MG63 (cell line): ENCODE measurements around the gene SLC1A1. TPM values are rescaled to one million over a fixed set of nuclear protein-coding genes. Genes with fewer than 3 reads are reported as not detected.

Experiments used
- DNase-seq: peaks from one replicate; pipeline ENCODE4 v3.0.0-alpha.2; 2020
- H3K27me3 ChIP-seq: fragments of 250-450 bp; sonication (Bioruptor Pico); 2 replicates; pipeline ENCODE4 v1.5.1; 2020; ENCODE audit warnings: mild to moderate bottlenecking, moderate library complexity
- H3K36me3 ChIP-seq: fragments of 250-450 bp; sonication (Bioruptor Pico); 2 replicates; pipeline ENCODE4 v1.5.1; 2020; ENCODE audit warnings: mild to moderate bottlenecking, moderate library complexity
- H3K4me3 ChIP-seq: fragments of 250-450 bp; sonication (Bioruptor Pico); 2 replicates; pipeline ENCODE4 v1.5.1; 2020; ENCODE audit warnings: mild to moderate bottlenecking, moderate library complexity
- H3K9me3 ChIP-seq: fragments of 250-450 bp; sonication (Bioruptor Pico); 2 replicates; pipeline ENCODE4 v1.5.1; 2020; ENCODE audit warnings: mild to moderate bottlenecking, moderate library complexity
- total RNA-seq: library from RNA; depleted of rRNA; stranded (reverse); fragments of >200 nt; shearing (Covaris generic); gene quantifications from 2 replicates; pipeline ENCODE4 v1.2.3, GENCODE V29; 2014; ENCODE audit warnings: low replicate concordance; rRNA removed

SLC1A1 gene
- 0.42 and 1.3 TPM in 2 replicates for total RNA-seq

DNA sequence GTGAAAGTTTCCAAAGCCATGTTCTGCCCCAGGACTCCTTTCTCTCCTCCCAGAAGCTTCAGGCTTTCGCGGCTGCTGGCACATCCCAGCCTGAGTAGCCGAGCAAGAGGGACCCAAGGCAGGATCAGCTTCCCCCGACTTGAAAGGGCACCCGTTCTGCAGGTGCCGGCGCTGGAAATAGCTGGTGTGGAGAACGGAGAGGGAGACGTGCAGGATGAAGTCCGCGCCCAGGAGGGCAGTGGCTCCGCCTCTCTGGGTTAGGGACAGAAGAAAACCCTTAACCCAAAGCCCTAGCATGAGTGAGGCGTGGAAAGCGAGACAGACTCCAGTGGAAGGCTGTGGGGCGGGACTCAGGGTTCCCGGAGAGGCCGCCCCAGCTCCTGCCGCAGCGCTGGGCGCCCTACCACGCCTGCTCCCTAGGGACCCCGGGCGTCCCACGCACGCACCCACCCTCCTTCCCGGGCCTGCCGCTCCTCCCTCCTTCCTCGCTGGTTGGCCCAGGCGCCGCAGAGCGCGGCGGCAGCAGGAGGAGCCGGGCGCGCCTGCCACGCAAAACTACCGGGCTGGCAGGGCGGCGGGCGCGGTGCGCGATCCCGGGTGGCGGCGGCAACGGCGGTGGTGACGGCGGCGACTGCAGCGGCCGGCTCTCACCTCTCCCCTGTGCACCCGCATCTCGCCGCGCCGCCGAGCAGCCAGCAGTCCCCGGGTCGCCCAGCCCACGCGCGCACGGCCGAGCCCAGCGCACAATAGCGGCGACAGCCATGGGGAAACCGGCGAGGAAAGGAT is at the start of gene SLC1A1:
SLC1A1 (plus strand) TSS at position 550 of the 786 bp plus-strand sequence; CDS start at position 762, 212 bp downstream.
- DNase-seq: peak; percentile 55
- H3K9me3 ChIP-seq: no peaks in the 10 kb centered on the region
- H3K27me3 ChIP-seq: no peaks in the 10 kb centered on the region
- H3K4me3 ChIP-seq: peak within 1 kb of the TSS; percentile 50
- H3K36me3 ChIP-seq: no peaks in the 10 kb centered on the region

DNA sequence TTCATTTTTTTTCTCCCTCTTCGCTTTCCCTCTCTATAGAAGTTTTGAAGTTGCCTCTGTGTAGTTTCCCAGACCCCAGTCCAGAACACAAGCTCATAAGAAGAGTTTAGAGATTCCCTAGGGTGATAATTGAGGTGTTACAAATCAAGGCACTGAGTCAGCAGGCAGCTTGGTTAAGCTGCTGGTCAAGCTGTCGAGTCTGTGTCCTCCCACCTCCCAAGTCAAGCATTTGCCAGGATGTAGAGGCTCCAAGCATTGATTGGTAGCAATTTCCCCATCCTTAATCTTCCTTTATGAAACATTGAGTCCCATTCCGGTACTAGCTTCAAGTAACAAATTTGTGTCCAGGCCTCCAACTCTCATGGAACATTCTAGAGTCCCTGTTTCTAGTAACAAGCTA is 47.5 kb upstream of the SLC1A1 start:
- no peaks in the 10 kb centered on the region for H3K9me3 ChIP-seq
- no peak overlapping the region for H3K4me3 ChIP-seq
- no peaks in the 10 kb centered on the region for H3K27me3 ChIP-seq
- DNase-seq: no peak
- no peaks in the 10 kb centered on the region for H3K36me3 ChIP-seq

DNA sequence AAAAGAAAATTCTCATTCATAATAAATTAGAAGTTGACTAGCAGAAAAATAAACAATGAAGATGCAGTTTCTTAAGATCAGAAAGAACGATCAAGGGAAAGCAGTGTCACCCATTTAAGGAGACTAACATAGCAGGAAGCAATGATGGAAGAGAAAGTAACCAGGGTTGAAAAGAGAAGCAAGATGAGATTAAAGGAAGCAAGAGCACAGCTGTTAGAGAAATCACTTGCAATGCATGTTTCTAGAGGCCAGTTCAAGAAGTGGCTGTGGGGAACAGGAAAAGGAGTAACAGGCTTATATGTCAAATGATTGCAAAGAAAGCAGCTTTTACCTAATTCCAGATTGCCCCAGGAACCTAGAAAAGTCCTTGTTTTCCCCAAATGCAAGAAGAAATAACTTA is 46.8 kb upstream of the SLC1A1 start:
- Histone ChIP-seq H3K9me3 (no peaks in the 10 kb centered on the region), H3K36me3 (no peaks in the 10 kb centered on the region), H3K27me3 (no peaks in the 10 kb centered on the region), H3K4me3 (no peak overlapping the region)
- no peak for DNase-seq

DNA sequence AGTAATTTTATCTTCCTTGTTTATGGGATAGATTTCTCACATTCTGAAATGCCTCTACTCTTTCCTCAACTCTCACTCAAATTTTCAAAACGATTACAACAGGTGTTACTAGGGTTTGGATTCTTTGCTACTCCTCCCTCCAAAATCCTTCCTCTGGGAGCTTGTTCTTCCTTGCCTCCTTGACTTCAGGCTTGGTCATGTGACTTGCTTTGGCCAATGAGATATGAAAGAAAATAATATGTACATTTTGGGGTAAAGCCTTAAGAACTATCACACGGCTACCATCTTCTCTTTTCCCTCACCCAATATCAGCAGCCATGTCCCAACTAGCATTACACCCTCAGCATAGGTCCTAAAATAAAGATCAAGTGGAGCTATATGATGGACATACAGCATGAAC is 28.8 kb upstream of the SLC1A1 start:
- no peaks in the 10 kb centered on the region for H3K27me3 ChIP-seq
- no peaks in the 10 kb centered on the region for H3K36me3 ChIP-seq
- H3K9me3 ChIP-seq: no peaks in the 10 kb centered on the region
- H3K4me3 ChIP-seq: no peak overlapping the region
- no peak for DNase-seq

DNA sequence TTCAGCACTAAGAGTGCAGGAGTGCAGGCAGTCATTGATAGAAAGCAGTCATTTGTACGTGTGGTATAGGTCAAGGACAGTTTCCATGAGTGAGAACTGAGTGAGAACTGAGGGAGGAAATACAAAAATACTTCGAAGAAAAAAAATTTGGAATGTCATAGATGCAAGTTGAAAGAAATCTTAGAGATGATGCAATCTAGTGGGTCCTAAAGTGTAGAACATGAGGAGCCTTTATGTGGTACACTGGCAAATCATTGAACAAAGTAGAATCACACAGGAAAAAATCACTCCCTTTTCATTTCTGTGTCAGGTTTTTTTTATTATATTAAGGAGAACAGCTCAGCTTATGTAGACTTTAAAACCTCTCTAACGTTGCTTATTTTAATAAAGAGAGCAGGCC is 26.4 kb upstream of the SLC1A1 start:
- Histone ChIP-seq H3K36me3 (no peaks in the 10 kb centered on the region), H3K9me3 (no peaks in the 10 kb centered on the region), H3K27me3 (no peaks in the 10 kb centered on the region), H3K4me3 (no peak overlapping the region)
- no peak for DNase-seq

DNA sequence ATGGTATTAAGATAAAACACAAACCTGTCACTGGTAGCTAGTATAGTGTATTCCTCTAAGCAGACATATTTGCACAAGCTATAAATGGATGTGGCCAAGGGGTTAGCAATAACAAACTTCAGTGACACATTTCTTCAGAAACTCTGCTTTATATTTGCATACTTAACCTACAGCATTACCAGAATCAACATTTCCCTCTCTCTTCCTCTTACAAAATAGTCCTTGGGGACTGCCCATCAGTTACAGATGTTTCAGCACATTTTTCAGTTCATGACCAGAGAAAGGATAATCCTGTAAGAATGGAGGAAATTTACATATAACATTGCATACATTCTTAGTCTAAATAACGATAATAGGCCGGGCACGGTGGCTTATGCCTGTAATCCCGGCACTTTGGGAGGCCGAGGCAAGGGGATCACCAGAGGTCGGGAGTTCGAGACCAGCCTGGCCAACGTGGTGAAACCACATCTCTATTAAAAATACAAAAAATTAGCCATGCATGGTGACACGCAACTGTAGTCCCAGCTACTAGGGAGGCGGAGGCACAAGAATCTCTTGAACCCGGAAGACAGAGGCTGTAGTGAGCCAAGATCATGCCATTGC is 25.3 kb upstream of the SLC1A1 start:
- no peak overlapping the region for H3K4me3 ChIP-seq
- H3K27me3 ChIP-seq: no peaks in the 10 kb centered on the region

DNA sequence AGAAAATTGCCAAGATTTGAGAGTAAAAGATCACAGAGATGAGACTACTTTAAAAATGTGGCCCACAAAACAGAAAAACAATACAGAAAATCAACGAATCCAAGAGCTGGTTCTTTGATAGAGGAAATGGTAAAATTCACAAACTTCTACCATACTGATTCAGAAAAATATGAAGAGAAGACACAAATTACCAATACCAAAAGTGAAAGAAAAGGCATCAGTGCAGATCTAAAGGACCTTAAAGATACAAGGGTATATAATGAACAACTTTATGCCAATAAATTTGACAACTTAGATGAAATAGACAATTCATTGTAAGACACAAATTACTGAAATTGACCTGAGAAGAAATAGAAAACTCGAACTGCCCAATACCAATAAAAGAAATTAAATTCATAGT is 24.4 kb upstream of the SLC1A1 start:
- H3K9me3 ChIP-seq: no peaks in the 10 kb centered on the region
- no peak overlapping the region for H3K4me3 ChIP-seq
- no peaks in the 10 kb centered on the region for H3K27me3 ChIP-seq
- no peaks in the 10 kb centered on the region for H3K36me3 ChIP-seq
- DNase-seq: no peak

More for the DNA sequence above, 25.3 kb upstream of the SLC1A1 start:
- Histone ChIP-seq H3K36me3 (no peaks in the 10 kb centered on the region), H3K9me3 (no peaks in the 10 kb centered on the region)
- DNase-seq: no peak

DNA sequence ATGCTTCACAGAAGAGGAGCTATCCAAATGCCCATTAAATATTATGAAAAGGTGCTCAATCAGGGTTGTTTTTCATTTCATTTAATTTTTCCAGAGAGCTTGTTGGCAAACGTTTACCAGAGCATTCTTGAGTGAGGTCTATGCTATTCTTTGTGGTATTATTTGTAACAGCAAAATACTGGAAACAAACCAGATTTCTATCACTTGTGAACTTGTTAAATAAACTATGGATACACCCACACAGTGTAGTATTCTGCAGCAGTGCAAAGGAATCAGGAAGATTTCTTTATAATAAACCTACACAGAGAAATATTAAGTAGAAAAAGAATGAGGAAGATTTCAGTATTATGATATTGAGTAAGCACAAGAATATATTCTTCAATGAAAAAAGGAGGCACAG is 15.0 kb upstream of the SLC1A1 start:
- Histone ChIP-seq H3K36me3 (no peaks in the 10 kb centered on the region), H3K27me3 (no peaks in the 10 kb centered on the region), H3K9me3 (no peaks in the 10 kb centered on the region), H3K4me3 (no peak overlapping the region)
- no peak for DNase-seq

DNA sequence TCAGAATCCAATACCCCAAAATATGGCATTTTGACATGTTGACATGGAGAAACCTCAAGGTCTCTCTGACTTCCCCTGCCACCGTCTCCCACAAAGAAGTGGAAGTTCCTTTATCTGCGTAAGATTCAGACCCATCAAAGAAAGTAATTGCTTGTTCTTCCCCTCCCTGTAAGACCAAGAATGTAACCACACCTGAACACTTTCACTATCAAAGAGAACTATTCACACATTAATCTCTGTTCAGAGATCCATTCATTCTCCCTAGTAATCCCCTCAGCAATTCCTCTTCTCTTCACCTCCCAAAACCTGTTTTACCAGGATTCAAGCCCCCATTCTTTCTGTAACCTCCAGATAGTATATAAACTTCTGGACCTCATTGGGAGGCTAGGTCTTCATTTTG is 4.1 kb upstream of the SLC1A1 start:
- Histone ChIP-seq H3K27me3 (no peaks in the 10 kb centered on the region), H3K4me3 (no peak overlapping the region), H3K9me3 (no peaks in the 10 kb centered on the region), H3K36me3 (no peaks in the 10 kb centered on the region)
- DNase-seq: no peak

DNA sequence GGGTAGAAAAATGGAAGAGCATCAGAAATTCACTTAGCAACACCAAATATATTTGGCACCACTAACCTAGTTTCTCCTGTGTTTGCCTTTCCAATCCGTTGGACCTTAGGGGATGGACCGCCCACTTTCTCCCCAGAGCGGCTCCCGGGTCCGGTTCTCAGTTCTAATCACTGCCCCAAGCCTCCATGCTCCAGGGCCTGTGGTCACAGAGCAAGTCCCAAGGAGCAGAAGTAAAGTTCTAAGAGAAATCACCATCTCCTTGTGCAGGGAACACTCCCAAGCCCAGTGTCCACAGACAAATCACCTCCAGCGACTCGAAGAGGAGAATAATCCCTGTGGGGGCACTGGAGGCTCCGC is 728 bp upstream of the SLC1A1 start:
- H3K4me3 ChIP-seq: peak overlapping the region; percentile 50
- peak; percentile 11 for DNase-seq
- no peaks in the 10 kb centered on the region for H3K9me3 ChIP-seq
- no peaks in the 10 kb centered on the region for H3K27me3 ChIP-seq
- no peaks in the 10 kb centered on the region for H3K36me3 ChIP-seq

DNA sequence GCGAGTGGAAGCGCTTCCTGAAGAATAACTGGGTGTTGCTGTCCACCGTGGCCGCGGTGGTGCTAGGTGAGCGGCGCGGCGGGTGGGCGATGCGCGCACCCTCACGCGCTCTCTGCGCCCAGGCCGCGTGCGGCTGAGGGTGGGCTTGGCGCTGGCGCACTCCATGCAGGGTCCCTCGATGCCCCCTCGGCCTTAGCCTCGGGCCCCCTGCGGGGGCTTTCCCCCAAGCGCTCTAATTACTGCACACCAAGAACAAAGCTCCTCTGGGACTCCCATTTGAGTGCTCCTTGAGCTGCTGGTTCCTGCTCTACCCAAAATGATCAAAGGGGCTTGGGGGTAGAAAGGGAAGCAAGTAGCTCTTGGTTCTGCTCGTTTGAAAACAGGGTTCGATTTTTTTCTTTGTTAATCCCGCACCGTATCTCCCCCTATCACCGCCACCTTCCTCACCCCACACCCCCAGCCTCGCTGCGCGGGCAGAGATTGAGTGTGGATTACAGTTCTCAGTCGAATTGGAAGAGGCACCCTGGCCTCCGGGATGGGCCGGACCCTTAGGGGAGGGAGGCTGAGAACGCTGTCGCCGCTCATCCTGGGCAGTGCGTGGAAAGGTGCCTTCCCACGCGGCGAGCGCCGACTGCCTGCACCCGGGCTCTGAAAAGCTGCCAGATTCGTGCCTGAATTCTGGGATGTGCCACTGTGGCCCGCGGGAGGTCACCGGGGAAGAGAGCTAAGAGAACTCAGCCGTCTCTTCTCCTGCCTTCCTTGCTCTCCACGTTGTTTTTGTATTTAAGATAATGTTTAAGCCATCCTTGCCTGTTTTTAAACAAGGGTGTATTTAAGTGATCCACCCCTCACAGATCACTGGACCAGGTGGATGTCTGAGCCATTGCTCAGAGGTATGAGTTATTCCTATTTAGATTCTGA is 697 bp downstream of the SLC1A1 start:
- Histone ChIP-seq H3K27me3 (no peaks in the 10 kb centered on the region), H3K9me3 (no peaks in the 10 kb centered on the region), H3K36me3 (no peaks in the 10 kb centered on the region), H3K4me3 (peak overlapping the region; percentile 50)
- no peak for DNase-seq

DNA sequence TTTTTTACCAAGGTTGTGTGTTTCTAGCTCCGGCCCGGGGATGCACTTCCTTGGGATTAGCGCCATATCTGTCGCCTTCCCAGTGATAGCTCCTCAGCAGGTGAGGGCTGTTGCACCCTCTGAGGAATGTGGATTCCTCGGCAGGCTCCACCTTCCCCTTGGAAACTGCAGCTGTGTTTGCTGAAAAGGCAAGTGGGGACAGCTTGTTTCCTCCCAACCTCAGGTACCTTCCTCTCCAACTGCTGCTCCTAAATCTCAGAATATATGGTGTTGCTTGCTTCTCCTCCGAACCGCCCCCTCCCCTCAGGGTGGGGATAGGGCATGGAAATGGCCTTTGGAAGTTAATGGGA is 1.3 kb downstream of the SLC1A1 start:
- no peak overlapping the region for H3K4me3 ChIP-seq
- no peaks in the 10 kb centered on the region for H3K36me3 ChIP-seq
- DNase-seq: no peak
- H3K9me3 ChIP-seq: no peaks in the 10 kb centered on the region
- H3K27me3 ChIP-seq: no peaks in the 10 kb centered on the region

DNA sequence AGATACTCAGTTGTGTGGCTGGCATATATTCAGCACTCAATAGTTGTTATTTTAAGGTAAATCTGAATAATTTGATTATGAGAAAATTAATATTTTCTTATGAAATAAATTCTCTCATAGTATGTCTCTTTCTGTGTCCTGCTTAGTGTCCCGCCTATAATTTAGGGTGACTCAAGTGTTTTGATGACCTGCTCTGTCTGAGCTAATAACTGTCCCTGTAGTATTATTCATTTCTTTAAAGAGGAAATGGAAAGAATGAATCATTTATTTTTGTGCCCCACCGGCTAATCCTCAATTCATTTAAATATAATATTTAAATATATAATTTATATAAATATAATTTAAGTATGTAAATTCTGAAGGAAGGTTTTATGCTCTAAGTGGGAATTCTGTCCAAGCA is 4.1 kb downstream of the SLC1A1 start:
- DNase-seq: no peak
- Histone ChIP-seq H3K9me3 (no peaks in the 10 kb centered on the region), H3K4me3 (no peak overlapping the region), H3K36me3 (no peaks in the 10 kb centered on the region), H3K27me3 (no peaks in the 10 kb centered on the region)

DNA sequence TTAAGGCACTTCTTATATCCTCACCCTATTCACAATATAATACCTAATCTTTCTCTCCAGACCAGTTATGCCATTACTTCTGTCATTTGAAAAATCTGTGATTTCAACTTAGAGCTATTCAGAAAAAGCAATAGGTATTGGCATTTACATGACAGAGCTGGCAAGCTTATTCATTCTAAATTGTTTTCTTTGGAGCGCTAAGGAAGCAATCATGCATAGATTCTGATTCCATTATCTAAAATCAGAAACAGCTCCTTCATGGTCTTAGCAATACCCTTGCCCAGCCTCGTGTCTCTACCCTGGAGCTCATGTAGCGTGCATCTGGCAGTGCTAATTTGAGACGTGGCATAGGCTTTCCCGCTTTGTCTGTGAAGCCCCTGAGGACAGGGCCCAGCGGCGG is 4.5 kb downstream of the SLC1A1 start:
- DNase-seq: no peak

DNA sequence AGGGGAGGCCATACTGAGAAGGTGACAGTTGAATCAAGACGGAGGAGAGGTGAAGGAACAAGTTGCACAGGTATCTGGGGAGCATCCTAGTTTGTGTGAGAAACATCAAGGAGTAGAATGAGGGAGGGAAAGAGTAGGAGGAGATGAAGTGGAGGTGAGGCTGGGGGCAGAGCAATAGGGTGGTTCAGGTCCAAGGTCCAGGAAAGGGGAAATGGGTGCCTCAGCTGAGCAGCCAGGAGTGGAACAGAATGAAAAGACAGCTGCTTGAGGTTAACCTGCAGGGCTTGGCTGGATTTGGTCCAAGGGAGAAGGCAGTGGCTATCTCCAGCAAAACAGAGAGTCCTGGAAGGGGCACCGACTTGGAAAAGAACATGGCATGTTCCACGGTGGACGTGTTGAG is 5.3 kb downstream of the SLC1A1 start:
- no peaks in the 10 kb centered on the region for H3K27me3 ChIP-seq
- DNase-seq: no peak
- H3K36me3 ChIP-seq: no peaks in the 10 kb centered on the region
- H3K9me3 ChIP-seq: no peaks in the 10 kb centered on the region
- H3K4me3 ChIP-seq: no peak overlapping the region

More for the DNA sequence above, 4.5 kb downstream of the SLC1A1 start:
- Histone ChIP-seq H3K27me3 (no peaks in the 10 kb centered on the region), H3K36me3 (no peaks in the 10 kb centered on the region), H3K9me3 (no peaks in the 10 kb centered on the region), H3K4me3 (no peak overlapping the region)

DNA sequence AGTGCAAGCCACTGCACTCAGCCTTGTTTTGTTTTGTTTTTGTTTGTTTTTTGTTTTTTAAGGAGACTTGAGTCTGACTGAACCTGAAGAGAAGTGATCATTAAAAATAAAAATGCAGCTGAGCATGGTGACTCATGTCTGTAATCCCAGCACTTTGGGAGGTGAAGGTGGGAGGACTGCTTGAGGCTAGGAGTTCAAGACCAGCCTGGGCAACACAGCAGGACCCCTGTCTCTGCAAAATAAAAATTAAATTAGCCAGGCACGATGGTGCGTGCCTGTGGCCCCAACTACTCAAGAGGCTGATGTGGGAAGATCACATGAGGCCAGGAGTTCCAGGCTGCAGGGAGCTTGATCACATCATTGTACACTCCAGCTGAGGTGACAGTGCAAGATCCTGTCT is 6.2 kb downstream of the SLC1A1 start:
- Histone ChIP-seq H3K4me3 (no peak overlapping the region), H3K36me3 (no peaks in the 10 kb centered on the region), H3K27me3 (no peaks in the 10 kb centered on the region), H3K9me3 (no peaks in the 10 kb centered on the region)
- no peak for DNase-seq

DNA sequence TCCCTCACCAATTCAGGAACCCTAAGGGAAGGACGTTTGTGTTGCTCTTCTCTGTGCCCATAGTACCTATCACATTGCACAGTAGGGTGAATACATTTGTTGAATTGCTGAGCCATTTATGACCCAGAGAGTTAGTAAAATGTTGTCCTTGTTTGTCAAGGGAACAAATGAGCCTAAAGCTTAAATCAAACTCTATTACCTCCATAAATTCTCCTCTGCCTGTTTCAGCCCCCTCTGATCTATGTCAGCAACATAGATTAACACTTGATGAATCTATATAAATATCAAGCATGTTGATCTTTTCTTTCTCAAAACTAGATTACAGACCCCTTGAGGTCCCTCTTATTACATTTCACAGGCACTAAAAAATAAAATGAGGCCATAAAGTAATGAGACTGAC is 7.1 kb downstream of the SLC1A1 start:
- H3K27me3 ChIP-seq: no peaks in the 10 kb centered on the region
- H3K9me3 ChIP-seq: no peaks in the 10 kb centered on the region
- H3K4me3 ChIP-seq: no peak overlapping the region
- H3K36me3 ChIP-seq: no peaks in the 10 kb centered on the region
- no peak for DNase-seq
